Calu3 (cell line): ENCODE results near the gene MPC1. TPM values are rescaled to one million over a fixed set of nuclear protein-coding genes. Genes with fewer than 3 reads are reported as not detected.
"Not testable (repeated sequence)": the region's sequence is repeated elsewhere in the genome, so short reads cannot be mapped to it uniquely, and the experiment has no call there.

ENCODE experiments used
- BruUV-seq: library from RNA; stranded (reverse); fragments of 400-500 nt; replicated peaks from 2 replicates; lab custom pipeline; 2021; lab: Mats Ljungman, UMichigan
- CTCF ChIA-PET: fragments of 300-600 bp; sonication (Branson Sonifier 250); formaldehyde crosslinking; loops from one replicate; lab custom pipeline; 2022; ENCODE audit warnings: antibody characterized with exemption; lab: Charles Lee
- DNase-seq: peaks from one replicate; pipeline ENCODE4 v3.0.0; 2022
- H3K27ac Mint-ChIP-seq: one replicate; pipeline ENCODE4 v1.8.0; 2022; ENCODE audit warnings: mixed read lengths; ENCODE audit not compliant: unreplicated experiment
- H3K27me3 Mint-ChIP-seq: one replicate; pipeline ENCODE4 v1.8.0; 2022; ENCODE audit warnings: mixed read lengths; ENCODE audit not compliant: unreplicated experiment
- H3K36me3 Mint-ChIP-seq: one replicate; pipeline ENCODE4 v1.8.0; 2022; ENCODE audit warnings: mild to moderate bottlenecking, moderate library complexity, mixed read lengths; ENCODE audit not compliant: insufficient read depth, unreplicated experiment
- H3K4me1 Mint-ChIP-seq: one replicate; pipeline ENCODE4 v1.8.0; 2022; ENCODE audit warnings: mild to moderate bottlenecking, low read depth, mixed read lengths; ENCODE audit not compliant: unreplicated experiment
- H3K4me3 Mint-ChIP-seq: one replicate; pipeline ENCODE4 v1.8.0; 2022; ENCODE audit warnings: mild to moderate bottlenecking, low read depth, moderate library complexity, mixed read lengths; ENCODE audit not compliant: unreplicated experiment
- H3K9me3 Mint-ChIP-seq: one replicate; pipeline ENCODE4 v1.8.0; 2022; ENCODE audit warnings: low read depth, mixed read lengths; ENCODE audit not compliant: unreplicated experiment
- CTCF ChIP-seq: fragments of 200-600 bp; IDR thresholded peaks from one replicate; pipeline ENCODE4 v1.8.0; 2022; ENCODE audit warnings: antibody characterized with exemption; ENCODE audit not compliant: unreplicated experiment
- intact Hi-C: fragments of 100-400 bp; cut with micrococcal nuclease; formaldehyde crosslinking; loops from one replicate; pipeline ENCODE4 v1.10.0; 2022; ENCODE audit not compliant: unreplicated experiment
- total RNA-seq: library from RNA; stranded (reverse); gene quantifications from 2 replicates; pipeline ENCODE4 v1.2.3, GENCODE V29; 2022

The MPC1 gene
- total RNA-seq, 1 experiment from 2014 or later = 48.9 TPM

DNA sequence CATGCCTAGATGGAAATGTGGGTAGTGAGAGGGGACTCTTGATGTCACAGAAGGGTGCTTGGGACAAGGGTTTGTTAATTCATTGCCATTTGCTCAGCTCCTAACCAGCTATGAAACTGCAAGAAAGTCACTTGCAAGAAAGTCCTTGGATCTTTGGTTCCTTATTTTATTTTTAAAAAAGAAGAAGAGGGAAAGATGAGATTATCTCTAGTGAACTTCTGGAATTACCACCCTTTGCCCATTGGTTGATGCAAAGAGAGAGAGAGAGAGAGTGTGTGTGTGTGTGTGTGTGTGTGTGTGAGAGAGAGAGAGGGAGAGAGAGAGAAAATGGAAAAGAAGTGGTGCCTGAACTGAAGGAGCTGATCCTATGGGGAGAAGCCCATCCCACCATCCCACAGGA, 35.8 kb downstream of the MPC1 start:
- Mint-ChIP-seq H3K4me1 (peaks cover 15% of the 10 kb centered on the region), H3K27ac (no peak overlapping the region), H3K27me3 (peaks cover 13% of the 10 kb centered on the region), H3K4me3 (no peak overlapping the region), H3K36me3 (peaks cover 17% of the 10 kb centered on the region), H3K9me3 (peaks cover 2% of the 10 kb centered on the region)
- intact Hi-C loops = no loop called here
- CTCF ChIA-PET = no interaction called here
- TF ChIP-seq CTCF = no peak
- no peak for DNase-seq
- no TSS peak for BruUV-seq

GRCh38 chr6:166346449-166346848, 36.3 kb downstream of the MPC1 start:
- Mint-ChIP-seq H3K4me1 (peaks cover 10% of the 10 kb centered on the region), H3K27me3 (peaks cover 13% of the 10 kb centered on the region), H3K9me3 (peaks cover 2% of the 10 kb centered on the region), H3K4me3 (no peak overlapping the region), H3K27ac (no peak overlapping the region), H3K36me3 (peaks cover 22% of the 10 kb centered on the region)
- CTCF ChIA-PET = no interaction called here
- intact Hi-C loops = no loop called here
- DNase-seq = no peak
- no peak for TF ChIP-seq CTCF
- BruUV-seq = no TSS peak

- H3K4me3 Mint-ChIP-seq, BruUV-seq, DNase-seq, CTCF ChIA-PET, H3K4me1 Mint-ChIP-seq, intact Hi-C loops, H3K27ac Mint-ChIP-seq, H3K9me3 Mint-ChIP-seq: not testable (repeated sequence)
- H3K27me3 Mint-ChIP-seq = peaks cover 13% of the 10 kb centered on the region
- H3K36me3 Mint-ChIP-seq = peaks cover 25% of the 10 kb centered on the region
Observed at GRCh38 chr6:166345672-166346071, 37.1 kb downstream of the MPC1 start.

DNA sequence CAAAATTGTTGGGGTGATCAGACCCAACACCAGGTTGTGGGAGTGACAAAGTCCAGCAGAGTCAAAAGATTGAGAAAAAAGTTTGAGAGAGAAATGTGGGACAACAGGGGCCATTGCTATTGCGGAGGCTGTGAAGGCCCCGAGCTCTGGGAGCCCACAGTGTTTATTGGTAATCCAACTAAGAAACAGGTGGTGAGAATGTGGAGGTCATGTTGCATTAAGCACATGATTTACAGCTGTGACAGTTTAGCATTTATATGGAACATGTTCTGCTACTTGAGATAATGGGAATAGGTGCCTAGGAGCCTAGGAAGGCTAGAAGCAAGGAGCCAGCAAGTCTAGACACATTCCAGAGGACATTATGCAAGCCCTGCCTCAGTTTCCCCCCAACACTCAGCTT, 37.8 kb downstream of the MPC1 start:
- H3K27ac Mint-ChIP-seq, H3K9me3 Mint-ChIP-seq, H3K4me3 Mint-ChIP-seq, CTCF ChIA-PET, BruUV-seq, DNase-seq, H3K4me1 Mint-ChIP-seq: not testable (repeated sequence)
- H3K36me3 Mint-ChIP-seq = peaks cover 25% of the 10 kb centered on the region
- H3K27me3 Mint-ChIP-seq = peaks cover 13% of the 10 kb centered on the region
- intact Hi-C loops = loop anchor here (5.0 kb wide), 1 partner anchor 37 kb away; the partner anchor contains the start of gene MPC1

DNA sequence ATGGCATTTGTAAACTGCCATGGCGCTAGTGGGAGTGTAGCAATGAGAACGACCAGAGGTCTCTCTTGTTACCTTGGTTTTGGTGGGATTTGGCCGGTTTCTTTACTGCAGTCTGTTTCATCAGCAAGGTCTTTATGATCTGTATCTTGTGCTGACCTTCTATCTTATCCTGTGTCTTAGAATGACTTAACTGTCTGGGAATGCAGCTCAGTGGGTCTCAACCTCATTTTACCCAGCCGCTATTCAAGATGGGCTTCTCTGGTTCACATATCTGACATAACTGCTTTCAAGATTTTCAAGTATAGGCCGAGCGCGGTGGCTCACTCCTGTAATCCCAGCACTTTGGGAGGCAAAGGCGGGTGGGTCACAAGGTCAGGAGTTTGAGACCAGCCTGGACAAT, 38.5 kb downstream of the MPC1 start:
- intact Hi-C loops = loop anchor here (5.0 kb wide), 1 partner anchor 38 kb away; the partner anchor contains the start of gene MPC1
- no TSS peak for BruUV-seq
- no peak for TF ChIP-seq CTCF
- H3K36me3 Mint-ChIP-seq = peaks cover 25% of the 10 kb centered on the region
- H3K27me3 Mint-ChIP-seq = peaks cover 13% of the 10 kb centered on the region
- no peak overlapping the region for H3K4me3 Mint-ChIP-seq
- peaks cover 2% of the 10 kb centered on the region for H3K9me3 Mint-ChIP-seq
- H3K27ac Mint-ChIP-seq = no peak overlapping the region
- no peak for DNase-seq
- H3K4me1 Mint-ChIP-seq = peaks cover 8% of the 10 kb centered on the region
- CTCF ChIA-PET = no interaction called here
